Loucy (cell line): ENCODE data around the gene EPHB6.

Source experiments
- H2AFZ ChIP-seq: fragments of 200-600 bp; sonication (generic); 2 replicates; pipeline ENCODE4 v1.6.0; 2016; ENCODE audit warnings: antibody characterized with exemption, mild to moderate bottlenecking, low read length, moderate library complexity
- H3F3A ChIP-seq: fragments of 200-600 bp; 2 replicates; pipeline ENCODE4 v1.6.0; 2016; ENCODE audit warnings: antibody characterized with exemption, low read depth, mild to moderate bottlenecking
- H3K27me3 ChIP-seq: fragments of 200-600 bp; sonication (generic); 2 replicates; pipeline ENCODE4 v1.6.1; 2014; ENCODE audit warnings: low read length, mild to moderate bottlenecking; ENCODE audit not compliant: insufficient read depth, poor library complexity, severe bottlenecking
- H3K36me3 ChIP-seq: fragments of 200-600 bp; sonication (generic); 2 replicates; pipeline ENCODE4 v1.6.1; 2016; ENCODE audit warnings: low read length; ENCODE audit not compliant: insufficient read depth
- H3K4me1 ChIP-seq: fragments of 200-600 bp; sonication (generic); 2 replicates; pipeline ENCODE4 v1.5.1; 2014; ENCODE audit warnings: low read length, mild to moderate bottlenecking; ENCODE audit not compliant: insufficient read depth, poor library complexity, severe bottlenecking
- H3K4me2 ChIP-seq: fragments of 200-600 bp; sonication (generic); 2 replicates; pipeline ENCODE4 v1.6.0; 2014; ENCODE audit warnings: antibody characterized with exemption, low read length, low read depth, mild to moderate bottlenecking; ENCODE audit not compliant: poor library complexity, severe bottlenecking
- H3K4me3 ChIP-seq: fragments of 200-600 bp; sonication (generic); 2 replicates; pipeline ENCODE4 v1.5.1; 2014; ENCODE audit warnings: low read length, mild to moderate bottlenecking, mixed read lengths; ENCODE audit not compliant: poor library complexity, severe bottlenecking
- H3K79me2 ChIP-seq: fragments of 200-600 bp; sonication (generic); 2 replicates; pipeline ENCODE4 v1.6.1; 2014; ENCODE audit warnings: low read length; ENCODE audit not compliant: insufficient read depth
- H3K9ac ChIP-seq: fragments of 200-600 bp; sonication (generic); 2 replicates; pipeline ENCODE4 v1.6.0; 2014; ENCODE audit warnings: mild to moderate bottlenecking, low read depth, low read length, moderate library complexity; ENCODE audit not compliant: poor library complexity, severe bottlenecking
- H3K9me2 ChIP-seq: fragments of 200-600 bp; sonication (generic); replicated peaks from 2 replicates; pipeline ENCODE4 v1.6.1; 2016; ENCODE audit warnings: low read depth, low read length, mixed read lengths
- H3K9me3 ChIP-seq: fragments of 200-600 bp; sonication (generic); 2 replicates; pipeline ENCODE4 v1.6.1; 2014; ENCODE audit warnings: mild to moderate bottlenecking, antibody characterized with exemption, low read length, low read depth; ENCODE audit not compliant: insufficient read depth
- H4K20me1 ChIP-seq: fragments of 200-600 bp; sonication (generic); 2 replicates; pipeline ENCODE4 v1.6.0; 2014; ENCODE audit warnings: antibody characterized with exemption, low read length, mild to moderate bottlenecking; ENCODE audit not compliant: insufficient read depth, poor library complexity, severe bottlenecking
- CTCF ChIP-seq: fragments of 200-600 bp; sonication (generic); conservative IDR thresholded peaks from 2 replicates; pipeline ENCODE4 v1.5.1; 2014; ENCODE audit warnings: mild to moderate bottlenecking, antibody characterized with exemption, low read length
- EZH2phosphoT487 ChIP-seq: fragments of 200-600 bp; IDR thresholded peaks from 2 replicates; pipeline ENCODE4 v1.6.1; 2018; ENCODE audit warnings: antibody characterized with exemption, mild to moderate bottlenecking, moderate library complexity, borderline replicate concordance

The EPHB6 gene

GRCh38 chr7:142905759-142906158 lies 50.9 kb downstream of the EPHB6 start:
- H3K36me3 ChIP-seq: no peaks in the 10 kb centered on the region
- no peaks in the 10 kb centered on the region for H3K4me1 ChIP-seq
- no peaks in the 10 kb centered on the region for H3K9me2 ChIP-seq
- 0 out of 2 replicates have a peak, but pooled peaks cover 9% of the 10 kb centered on the region for H3K9me3 ChIP-seq
- no peak overlapping the region for H3K4me3 ChIP-seq
- H3K4me2 ChIP-seq: no peak overlapping the region
- no peaks in the 10 kb centered on the region for H4K20me1 ChIP-seq
- no peaks in the 10 kb centered on the region for H3K27me3 ChIP-seq
- TF ChIP-seq CTCF: no peak
- no peak for TF ChIP-seq EZH2phosphoT487
- no peaks in the 10 kb centered on the region for H3F3A ChIP-seq
- no peaks in the 10 kb centered on the region for H3K79me2 ChIP-seq
- H2AFZ ChIP-seq: no peak overlapping the region
- no peak overlapping the region for H3K9ac ChIP-seq

GRCh38 chr7:142906643-142907042 lies 51.8 kb downstream of the EPHB6 start:
- no peaks in the 10 kb centered on the region for H3K36me3 ChIP-seq
- H3K4me2 ChIP-seq: no peak overlapping the region
- H3K4me3 ChIP-seq: no peak overlapping the region
- no peak overlapping the region for H2AFZ ChIP-seq
- 0 out of 2 replicates have a peak, but pooled peaks cover 9% of the 10 kb centered on the region for H3K9me3 ChIP-seq
- no peaks in the 10 kb centered on the region for H3K27me3 ChIP-seq
- H3K9ac ChIP-seq: no peak overlapping the region
- H3K4me1 ChIP-seq: no peaks in the 10 kb centered on the region
- H3F3A ChIP-seq: no peaks in the 10 kb centered on the region
- no peaks in the 10 kb centered on the region for H3K9me2 ChIP-seq
- H3K79me2 ChIP-seq: no peaks in the 10 kb centered on the region
- TF ChIP-seq EZH2phosphoT487 (no peak), CTCF (no peak)
- no peaks in the 10 kb centered on the region for H4K20me1 ChIP-seq

- no peaks in the 10 kb centered on the region for H3K36me3 ChIP-seq
- H3K4me2 ChIP-seq: no peak overlapping the region
Measured at GRCh38 chr7:142908290-142908689, 53.4 kb downstream of the EPHB6 start.

More at GRCh38 chr7:142908290-142908689, 53.4 kb downstream of the EPHB6 start:
- no peak overlapping the region for H3K9ac ChIP-seq
- no peak overlapping the region for H3K4me3 ChIP-seq
- TF ChIP-seq EZH2phosphoT487 (no peak), CTCF (no peak)
- no peaks in the 10 kb centered on the region for H3F3A ChIP-seq
- no peaks in the 10 kb centered on the region for H4K20me1 ChIP-seq
- no peaks in the 10 kb centered on the region for H3K9me2 ChIP-seq
- 0 out of 2 replicates have a peak, but pooled peaks cover 9% of the 10 kb centered on the region for H3K9me3 ChIP-seq
- H3K27me3 ChIP-seq: no peaks in the 10 kb centered on the region
- no peaks in the 10 kb centered on the region for H3K79me2 ChIP-seq
- no peak overlapping the region for H2AFZ ChIP-seq
- H3K4me1 ChIP-seq: no peaks in the 10 kb centered on the region
